ENCODE data around the gene MCIDAS. TPM values are rescaled to one million over a fixed set of nuclear protein-coding genes. Genes with fewer than 3 reads are reported as not detected.
A peak's percentile ranks its signal among the peaks of the same experiment; 100 is the strongest.

Gene MCIDAS
- total RNA-seq, 1 experiment from 2014 or later: 2.9 TPM

DNA sequence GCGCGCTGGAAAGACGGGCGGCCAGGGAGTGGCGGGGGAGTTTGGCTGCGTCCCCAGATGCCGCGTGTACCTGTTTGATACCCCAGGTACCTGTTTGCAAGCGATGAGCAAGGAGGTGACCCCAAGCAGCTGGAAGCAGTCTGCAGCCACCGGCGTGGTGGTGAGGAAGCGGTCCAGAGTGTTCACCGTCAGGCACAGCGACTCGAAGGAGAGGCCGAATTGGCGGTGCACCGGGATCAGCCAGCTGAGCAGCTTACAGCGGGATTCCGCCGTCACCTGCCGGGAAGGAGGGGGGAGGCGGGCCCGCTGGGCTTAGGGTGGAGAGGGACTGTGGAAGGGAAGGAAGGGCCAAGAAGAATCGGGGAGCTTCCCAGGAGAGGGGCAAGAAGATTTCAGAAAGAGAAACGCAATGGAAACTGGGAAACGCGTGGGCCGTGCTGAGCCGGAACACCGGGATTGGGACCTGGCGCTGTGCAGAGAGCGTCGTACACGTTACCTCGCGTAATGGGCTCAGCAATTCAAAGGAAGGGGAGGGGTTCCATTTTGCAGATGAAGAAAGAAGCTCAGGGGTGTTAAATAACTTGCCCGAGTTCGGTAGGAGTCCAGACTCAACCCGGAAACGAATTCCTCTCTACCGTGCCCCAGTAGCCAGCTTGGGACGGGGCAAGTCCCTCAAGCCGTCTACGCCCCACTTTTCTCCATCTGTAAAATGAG, 5.3 kb upstream of the MCIDAS start:
- Histone ChIP-seq H3K9me3 (ENCODE audit: control insufficient read depth, insufficient read depth, low read depth, low read length) (no peaks in the 10 kb centered on the region), H3K4me1 (ENCODE audit: control insufficient read depth, insufficient read depth, low read length) (peaks cover 18% of the 10 kb centered on the region), H3K4me3 (ENCODE audit: low read depth in 2 of 2, low read length in 2 of 2) (peak overlapping the region; percentile 60 to 89), H3K27ac (ENCODE audit: low read length) (peak overlapping the region; percentile 71), H3K36me3 (ENCODE audit: control insufficient read depth, insufficient read depth, low read length) (no peaks in the 10 kb centered on the region; the same call in 1 of the 2 replicates), H3K27me3 (ENCODE audit: control insufficient read depth, insufficient read depth, low read length) (peaks cover 3% of the 10 kb centered on the region; the same call in 1 of the 2 replicates)
- intact Hi-C loops (cut with micrococcal nuclease; ENCODE audit: unreplicated experiment): no loop called here
- no TSS peak for BruUV-seq (replicated peaks)
- ChIA-PET CTCF (interaction anchor here (0.6 to 1.3 kb wide), 4 partner anchors 42 to 957 kb away, joined by 4 to 16 read pairs (median 6); no protein-coding TSS in a partner anchor), POLR2A (interaction anchor here (0.6 kb wide), 1 partner anchor 75 kb away, joined by 3 read pairs; the partner anchor contains the start of gene DHX29)
- ATAC-seq (peak; percentile 58), DNase-seq (ENCODE audit: low read depth, low spot score) (no peak)
- in situ Hi-C loops (cut with HindIII; ENCODE audit: low pct_unique_long_range_greater_than_20kb, low sequenced_read_pairs): no loop called here
- TF ChIP-seq CTCF (IDR thresholded peaks at IDR 0.05) (no peak), SIN3A (IDR thresholded peaks at IDR 0.05; ENCODE audit: borderline replicate concordance, insufficient read depth, low read depth, low read length) (0 out of 2 replicates have a peak, but pooled peaks have one; percentile 21)

DNA sequence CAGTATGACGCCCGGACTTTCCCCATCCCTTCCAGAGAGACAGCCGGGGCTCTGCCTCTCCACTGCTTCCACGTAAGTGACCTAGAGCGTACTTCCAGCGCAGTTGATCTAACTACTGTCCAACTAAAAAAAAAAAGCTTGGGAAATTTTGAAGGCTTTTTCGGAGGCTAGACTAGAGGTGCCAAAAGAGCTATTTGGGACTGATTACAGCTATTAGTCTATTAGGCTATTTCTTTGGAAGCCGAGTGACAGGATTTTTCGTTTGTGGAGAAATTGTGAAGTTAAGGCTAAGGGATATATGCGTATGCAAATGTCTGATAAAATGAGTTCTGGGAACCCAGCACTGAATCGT, 4.8 kb upstream of the MCIDAS start:
- Histone ChIP-seq H3K27ac (ENCODE audit: low read length) (peak overlapping the region; percentile 71), H3K27me3 (ENCODE audit: control insufficient read depth, insufficient read depth, low read length) (peaks cover 3% of the 10 kb centered on the region; the same call in 1 of the 2 replicates), H3K4me1 (ENCODE audit: control insufficient read depth, insufficient read depth, low read length) (peaks cover 18% of the 10 kb centered on the region), H3K9me3 (ENCODE audit: control insufficient read depth, insufficient read depth, low read depth, low read length) (no peaks in the 10 kb centered on the region), H3K36me3 (ENCODE audit: control insufficient read depth, insufficient read depth, low read length) (no peaks in the 10 kb centered on the region; the same call in 1 of the 2 replicates), H3K4me3 (ENCODE audit: low read depth in 2 of 2, low read length in 2 of 2) (peak overlapping the region; percentile 60 to 89)
- POLR2A ChIA-PET: interaction anchor here (0.6 kb wide), 1 partner anchor 75 kb away, joined by 3 read pairs; the partner anchor contains the start of gene DHX29
- ATAC-seq (no peak), DNase-seq (ENCODE audit: low read depth, low spot score) (no peak)
- no TSS peak for BruUV-seq (replicated peaks)
- no peak for TF ChIP-seq SIN3A (IDR thresholded peaks at IDR 0.05; ENCODE audit: borderline replicate concordance, insufficient read depth, low read depth, low read length)
- CTCF ChIA-PET: interaction anchor here (0.6 to 1.3 kb wide), 2 partner anchors 60 to 70 kb away, joined by 4 to 7 read pairs; no protein-coding TSS in a partner anchor
- in situ Hi-C loops (cut with HindIII; ENCODE audit: low pct_unique_long_range_greater_than_20kb, low sequenced_read_pairs): no loop called here
- intact Hi-C loops (cut with micrococcal nuclease; ENCODE audit: unreplicated experiment): no loop called here

- Histone ChIP-seq H3K36me3 (ENCODE audit: control insufficient read depth, insufficient read depth, low read length) (no peaks in the 10 kb centered on the region; the same call in 1 of the 2 replicates), H3K27ac (ENCODE audit: low read length) (no peak overlapping the region; the same call in 1 of the 2 replicates), H3K9me3 (ENCODE audit: control insufficient read depth, insufficient read depth, low read depth, low read length) (no peaks in the 10 kb centered on the region), H3K4me3 (ENCODE audit: low read depth in 2 of 2, low read length in 2 of 2) (peak overlapping the region; percentile 60 to 89), H3K27me3 (ENCODE audit: control insufficient read depth, insufficient read depth, low read length) (peaks cover 3% of the 10 kb centered on the region; the same call in 1 of the 2 replicates), H3K4me1 (ENCODE audit: control insufficient read depth, insufficient read depth, low read length) (peaks cover 19% of the 10 kb centered on the region)
- TSS peak; percentile 79 for BruUV-seq (replicated peaks)
- TF ChIP-seq REST (IDR thresholded peaks at IDR 0.05; ENCODE audit: insufficient read depth in 1 of 2, low read depth in 2 of 2, low read length in 1 of 2) (no peak), POLR2AphosphoS5 (IDR thresholded peaks at IDR 0.05; ENCODE audit: low read depth, low read length) (no peak), TCF7L2 (IDR thresholded peaks at IDR 0.05; ENCODE audit: low read depth, low read length) (no peak), CTCF (IDR thresholded peaks at IDR 0.05) (no peak), SIN3A (IDR thresholded peaks at IDR 0.05; ENCODE audit: borderline replicate concordance, insufficient read depth, low read depth, low read length) (no peak)
- ATAC-seq (no peak), DNase-seq (ENCODE audit: low read depth, low spot score) (no peak)
- POLR2A ChIA-PET: no interaction called here
- in situ Hi-C loops (cut with HindIII; ENCODE audit: low pct_unique_long_range_greater_than_20kb, low sequenced_read_pairs) (no loop called here), intact Hi-C loops (cut with micrococcal nuclease; ENCODE audit: unreplicated experiment) (no loop called here)
- CTCF ChIA-PET: interaction anchor here (1.3 kb wide), 1 partner anchor 59 kb away, joined by 4 read pairs; no protein-coding TSS in a partner anchor
Measured at GRCh38 chr5:55231029-55231918, 4.2 kb upstream of the MCIDAS start.

Measured in Panc1 (cell line).